HT1080 (cell line): ENCODE data around the gene RBM14. TPM values are rescaled to one million over a fixed set of nuclear protein-coding genes. Genes with fewer than 3 reads are reported as not detected.
A peak's percentile ranks its signal among the peaks of the same experiment; 100 is the strongest.
"Not testable (repeated sequence)": the region's sequence is repeated elsewhere in the genome, so short reads cannot be mapped to it uniquely, and the experiment has no call there.

ENCODE experiments used
- DNase-seq: peaks from one replicate; pipeline ENCODE4 v3.0.0-alpha.2; 2015; ENCODE audit warnings: low read depth
- total RNA-seq: library from RNA; depleted of rRNA; stranded (reverse); fragments of >200 nt; shearing (Covaris generic); gene quantifications from 2 replicates; pipeline ENCODE4 v1.2.3, GENCODE V29; 2014

Gene RBM14
- total RNA-seq, 1 experiment from 2014 or later = 75.5 TPM

- DNase-seq = no peak
Measured at GRCh38 chr11:66595245-66595904, 21.1 kb upstream of the RBM14 start.

- DNase-seq = no peak
Measured at GRCh38 chr11:66598993-66599392, 17.4 kb upstream of the RBM14 start.

- DNase-seq = no peak
Measured at GRCh38 chr11:66600219-66600618, 16.2 kb upstream of the RBM14 start.

GRCh38 chr11:66600631-66601233 is 15.7 kb upstream of the RBM14 start:
- no peak for DNase-seq

- no peak for DNase-seq
Measured at GRCh38 chr11:66603072-66603471, 13.4 kb upstream of the RBM14 start.

- DNase-seq = no peak
Measured at GRCh38 chr11:66604155-66604554, 12.3 kb upstream of the RBM14 start.

GRCh38 chr11:66606608-66607007 is 9.8 kb upstream of the RBM14 start:
- not testable (repeated sequence) for DNase-seq

- DNase-seq = peak; percentile 47
Measured at GRCh38 chr11:66607126-66607834, 9.2 kb upstream of the RBM14 start.

- DNase-seq = no peak
Measured at GRCh38 chr11:66609721-66610617, 6.5 kb upstream of the RBM14 start.

GRCh38 chr11:66612458-66612857 is 4.0 kb upstream of the RBM14 start:
- DNase-seq = no peak

- no peak for DNase-seq
Measured at GRCh38 chr11:66614073-66614472, 2.4 kb upstream of the RBM14 start.

GRCh38 chr11:66617155-66617834 is 865 bp downstream of the RBM14 start:
- no peak for DNase-seq

- DNase-seq = peak; percentile 32
Measured at GRCh38 chr11:66619080-66619554, 2.7 kb downstream of the RBM14 start.

- no peak for DNase-seq
Measured at GRCh38 chr11:66624450-66624849, 8.0 kb downstream of the RBM14 start.

- DNase-seq = no peak
Measured at GRCh38 chr11:66625041-66625751, 8.8 kb downstream of the RBM14 start.

- no peak for DNase-seq
Measured at GRCh38 chr11:66625752-66626149, 9.3 kb downstream of the RBM14 start.

- no peak for DNase-seq
Measured at GRCh38 chr11:66626382-66626781, 10.0 kb downstream of the RBM14 start.

GRCh38 chr11:66626926-66627325 is 10.5 kb downstream of the RBM14 start:
- DNase-seq = no peak

GRCh38 chr11:66628061-66628603 is 11.7 kb downstream of the RBM14 start:
- no peak for DNase-seq

GRCh38 chr11:66629356-66629755 is 12.9 kb downstream of the RBM14 start:
- no peak for DNase-seq
